Epidermal melanocyte (primary cell): ENCODE results near the gene MRNIP.
"Not testable (repeated sequence)": the region's sequence is repeated elsewhere in the genome, so short reads cannot be mapped to it uniquely, and the experiment has no call there.

ENCODE experiments used
- DNase-seq: peaks from one replicate; pipeline ENCODE4 v3.0.0; 2011; ENCODE audit warnings: low spot score; ENCODE audit not compliant: insufficient read length

The MRNIP gene

DNA sequence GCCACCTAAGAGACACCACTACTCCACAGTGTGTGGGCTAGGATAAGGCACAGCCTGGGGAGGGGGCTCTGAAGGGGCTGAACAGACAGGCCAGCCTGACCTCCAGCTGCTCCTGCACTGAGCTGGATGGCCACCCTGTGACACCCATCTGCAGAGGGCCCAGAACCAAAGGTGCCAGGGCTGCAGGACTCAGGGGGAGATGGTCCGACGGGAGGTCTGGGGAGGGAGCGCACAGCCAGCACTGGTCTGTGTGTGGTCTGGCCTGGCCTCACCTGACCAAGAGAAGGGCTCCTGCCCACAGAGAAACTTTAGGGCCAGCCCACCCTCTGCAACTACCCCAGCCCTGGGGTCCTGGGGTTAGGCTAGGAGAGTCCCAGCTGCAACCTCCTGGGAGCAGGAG lies 64.0 kb downstream of the MRNIP start:
- no peak for DNase-seq

DNA sequence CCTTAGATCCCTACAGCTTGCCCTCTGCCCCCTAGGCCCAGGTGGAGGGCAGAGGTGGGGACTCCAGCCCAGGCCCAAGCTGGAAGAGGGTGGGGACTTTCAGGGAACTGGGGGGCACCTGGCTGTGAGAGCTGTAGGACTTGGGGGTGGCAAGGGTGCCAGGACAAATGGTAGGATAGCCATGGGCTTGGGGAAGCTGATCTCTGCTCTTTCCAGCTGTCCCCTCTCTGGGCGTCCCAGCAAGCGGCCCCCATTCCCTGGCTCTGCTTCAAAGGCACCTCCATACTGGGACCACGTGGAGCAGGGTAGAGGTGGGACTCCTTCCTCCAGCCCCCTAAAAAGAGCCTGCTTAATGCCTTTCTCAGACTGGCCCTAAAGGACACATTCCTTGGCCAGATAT lies 64.4 kb downstream of the MRNIP start:
- no peak for DNase-seq

DNA sequence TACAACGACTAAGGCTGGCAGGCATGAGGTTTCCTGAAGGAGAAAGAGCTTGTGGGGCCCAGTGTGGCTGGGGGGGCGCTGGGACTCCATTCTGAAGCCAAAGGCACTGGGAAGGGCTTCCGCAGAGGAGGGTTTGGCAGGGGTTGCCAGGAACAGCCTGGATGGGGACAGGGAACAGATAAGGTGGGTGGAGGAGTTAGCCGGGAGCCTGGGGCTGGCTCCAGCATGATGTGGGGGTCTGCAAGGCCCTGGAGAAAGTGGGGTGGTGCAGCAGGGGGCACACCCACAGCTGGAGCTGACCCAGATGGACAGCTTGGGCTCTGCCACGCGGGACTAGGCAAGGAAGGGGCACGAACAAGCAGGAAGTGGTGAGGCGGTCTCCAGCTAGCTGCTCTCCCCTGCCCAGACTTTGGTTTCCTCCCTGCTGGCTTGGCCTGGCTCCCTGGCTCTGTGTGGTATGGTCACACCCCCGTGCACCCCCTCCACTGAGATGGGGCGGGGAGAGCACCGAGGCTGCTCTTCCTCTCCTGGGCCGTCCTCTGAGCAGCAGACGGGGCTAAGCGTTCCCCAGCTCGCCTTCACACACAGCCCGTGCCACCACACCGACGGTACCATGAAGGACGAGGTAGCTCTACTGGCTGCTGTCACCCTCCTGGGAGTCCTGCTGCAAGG lies 65.0 kb downstream of the MRNIP start, which contains the start of gene LTC4S:
LTC4S (plus strand) TSS at position 519 of the 672 bp plus-strand sequence; CDS start at position 614, 95 bp downstream.
- no peak for DNase-seq

DNA sequence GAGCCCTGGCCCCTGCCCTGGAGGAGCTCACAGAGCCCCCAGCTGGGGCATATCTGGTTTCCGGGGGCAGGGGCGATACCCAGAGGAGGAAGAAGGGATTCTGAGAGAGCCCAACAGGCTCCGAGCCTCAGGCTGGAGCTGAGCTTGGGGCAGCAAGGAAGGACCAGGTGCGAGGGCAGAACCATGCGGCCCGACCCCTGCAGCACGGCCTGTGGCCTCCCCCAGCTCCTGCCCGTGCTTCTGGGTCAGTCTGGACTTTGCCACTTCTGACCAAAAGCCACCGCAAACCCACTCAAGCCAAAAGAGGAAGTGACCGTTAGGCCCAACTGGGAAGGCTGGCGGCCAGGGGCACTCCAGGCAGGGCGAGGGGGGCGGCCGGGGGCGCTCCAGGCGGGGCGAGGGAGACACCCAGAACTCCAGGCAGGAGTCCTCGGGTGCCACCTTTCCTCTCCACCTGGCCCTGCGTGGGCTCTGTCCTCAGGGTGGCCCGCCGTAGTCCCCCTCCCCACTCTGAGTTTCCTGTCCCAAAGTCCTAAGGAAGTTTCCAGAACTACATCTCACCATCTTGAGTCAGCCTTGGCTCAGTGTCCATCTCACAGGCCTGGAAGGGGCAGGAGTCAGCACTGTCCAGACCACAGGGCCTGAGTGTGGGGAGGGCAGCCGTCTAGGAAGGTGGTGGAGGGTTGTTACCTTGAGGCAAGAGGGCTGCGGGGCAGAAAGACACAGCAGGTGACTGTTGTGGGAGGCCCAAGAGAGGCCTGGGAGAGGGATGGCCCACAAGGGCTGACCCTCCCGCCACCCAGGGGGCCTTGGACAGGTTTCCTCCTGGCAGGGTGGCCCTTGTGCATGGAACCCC lies 65.8 kb downstream of the MRNIP start:
- no peak for DNase-seq

DNA sequence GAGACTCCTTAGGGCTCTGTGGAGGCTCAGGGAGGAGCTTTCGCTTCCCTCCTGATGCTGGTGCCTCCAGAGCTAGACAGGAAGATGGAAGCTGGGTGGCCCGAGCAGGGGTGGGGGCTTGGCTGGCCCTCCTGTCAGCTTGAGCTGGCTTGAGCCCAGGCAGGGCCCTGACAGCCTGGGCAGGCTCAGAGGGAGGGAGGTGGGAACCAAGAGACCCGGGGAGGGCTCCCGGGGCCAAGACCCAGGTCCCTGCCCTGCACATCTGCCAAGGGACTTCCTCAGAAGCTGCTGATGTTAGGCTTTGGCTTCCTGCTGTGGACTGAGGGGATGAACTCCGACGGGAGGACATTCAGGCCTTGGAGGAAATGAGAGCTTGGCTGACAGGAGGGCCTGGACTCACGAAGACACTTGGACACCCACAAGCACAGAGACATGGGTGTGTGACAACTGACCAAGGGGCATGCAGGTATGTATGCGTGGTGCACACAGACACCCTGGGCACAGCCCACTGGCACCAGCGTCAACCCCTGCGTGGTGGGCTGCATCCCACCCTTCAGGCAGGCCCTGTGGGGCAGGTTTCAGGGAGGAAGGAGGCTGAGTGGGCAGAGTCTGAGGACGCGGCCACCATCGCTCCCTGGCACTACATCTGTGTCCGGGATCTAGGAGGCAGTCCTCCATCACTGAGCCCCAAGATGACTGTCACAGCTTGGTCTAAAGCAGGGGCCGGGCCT lies 66.6 kb downstream of the MRNIP start:
- DNase-seq, result no peak

DNA sequence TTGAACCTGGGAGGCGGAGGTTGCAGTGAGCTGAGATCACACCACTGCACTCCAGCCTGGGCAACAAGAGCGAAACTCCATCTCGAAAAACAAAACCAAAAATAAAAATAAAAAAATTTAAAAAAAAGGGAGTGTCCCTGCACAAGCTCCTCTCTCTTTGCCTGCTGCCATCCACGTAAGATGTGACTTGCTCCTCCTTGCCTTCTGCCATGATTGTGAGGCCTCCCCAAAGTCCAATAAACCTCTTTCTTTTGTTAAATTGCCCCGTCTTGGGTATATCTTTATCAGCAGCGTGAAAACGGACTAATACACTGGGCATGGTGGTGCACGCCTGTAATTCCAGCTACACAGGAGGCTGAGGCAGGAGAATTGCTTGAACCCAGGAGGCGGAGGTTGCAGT lies 69.3 kb downstream of the MRNIP start:
- DNase-seq, result not testable (repeated sequence)

DNA sequence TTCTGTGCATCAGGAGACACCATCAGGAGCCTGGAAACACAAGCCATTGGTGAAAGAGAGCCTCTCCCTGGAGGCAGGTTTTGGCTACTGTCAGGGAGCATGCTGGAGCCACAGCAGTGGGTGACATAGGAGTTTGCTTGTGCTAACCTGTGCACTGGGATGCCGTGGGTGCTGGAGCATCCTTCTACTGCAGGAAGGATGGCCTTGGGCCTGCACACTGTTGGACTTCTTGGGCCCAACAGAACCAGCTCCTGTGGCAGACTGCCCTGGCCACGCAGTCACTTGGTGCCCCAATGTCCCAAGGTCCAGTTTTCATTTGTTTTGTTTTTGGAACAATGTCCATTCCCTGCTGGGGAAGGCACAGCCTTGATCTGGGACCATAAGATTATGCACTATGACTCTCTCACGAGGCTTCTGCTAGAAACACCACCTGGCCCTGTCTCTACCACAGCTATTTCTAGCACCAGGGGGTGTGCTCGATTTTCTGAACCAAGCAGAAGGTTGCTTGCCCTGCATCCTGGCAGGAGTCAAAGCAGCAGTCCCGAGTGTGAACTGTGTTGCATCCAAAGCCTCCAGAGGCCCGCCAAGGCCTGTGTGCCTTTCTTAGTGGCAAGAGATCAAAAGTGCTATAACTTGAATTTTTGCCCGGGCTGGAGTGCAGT lies 70.3 kb downstream of the MRNIP start:
- DNase-seq, result no peak
